Stimulated activated CD8-positive, alpha-beta memory T cell treated with anti-CD3 and anti-CD28 coated beads, Interleukin-12 subunit alpha, Interleukin-12 subunit beta, amount 100 ng/mL, for 4 hours (primary cell): Measurements from ENCODE around the gene TMEM25.

Experiments
- DNase-seq: peaks from one replicate; pipeline ENCODE4 v3.0.0-alpha.2; 2020; ENCODE audit warnings: low read depth

The TMEM25 gene

GRCh38 chr11:118581057-118581456 lies 50.1 kb downstream of the TMEM25 start:
- DNase-seq, result no peak
